Activated T-helper 17 cell treated with anti-CD3 and anti-CD28 coated beads, Interleukin-2, amount 50 U/mL, for 72 hours (primary cell): Measurements from ENCODE around the gene MLNR. TPM values are rescaled to one million over a fixed set of nuclear protein-coding genes. Genes with fewer than 3 reads are reported as not detected.

Experiments
- ATAC-seq: fragments of 150-1000 bp; cut with Tn5 transposase; replicated peaks from 2 replicates; pipeline ENCODE4 v1.10.0; 2021; ENCODE audit warnings: mild to moderate bottlenecking, moderate library complexity
- H3K27ac Mint-ChIP-seq: one replicate; pipeline ENCODE4 v1.8.0; 2022; ENCODE audit warnings: mixed read lengths
- H3K27me3 Mint-ChIP-seq: one replicate; pipeline ENCODE4 v1.8.0; 2022; ENCODE audit warnings: mixed read lengths
- H3K36me3 Mint-ChIP-seq: one replicate; pipeline ENCODE4 v1.8.0; 2022; ENCODE audit warnings: low read depth, mild to moderate bottlenecking, mixed read lengths
- H3K4me1 Mint-ChIP-seq: one replicate; pipeline ENCODE4 v1.8.0; 2022; ENCODE audit warnings: mixed read lengths
- H3K4me3 Mint-ChIP-seq: one replicate; pipeline ENCODE4 v1.8.0; 2022; ENCODE audit warnings: mild to moderate bottlenecking, mixed read lengths
- H3K9me3 Mint-ChIP-seq: one replicate; pipeline ENCODE4 v1.8.0; 2022; ENCODE audit warnings: mixed read lengths
- total RNA-seq, 2 donors: library from RNA; stranded (reverse); gene quantifications; one replicate each; pipeline ENCODE4 v1.2.3, GENCODE V29; 2022

The MLNR gene, protein sequence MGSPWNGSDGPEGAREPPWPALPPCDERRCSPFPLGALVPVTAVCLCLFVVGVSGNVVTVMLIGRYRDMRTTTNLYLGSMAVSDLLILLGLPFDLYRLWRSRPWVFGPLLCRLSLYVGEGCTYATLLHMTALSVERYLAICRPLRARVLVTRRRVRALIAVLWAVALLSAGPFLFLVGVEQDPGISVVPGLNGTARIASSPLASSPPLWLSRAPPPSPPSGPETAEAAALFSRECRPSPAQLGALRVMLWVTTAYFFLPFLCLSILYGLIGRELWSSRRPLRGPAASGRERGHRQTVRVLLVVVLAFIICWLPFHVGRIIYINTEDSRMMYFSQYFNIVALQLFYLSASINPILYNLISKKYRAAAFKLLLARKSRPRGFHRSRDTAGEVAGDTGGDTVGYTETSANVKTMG
- not detected for total RNA-seq

DNA sequence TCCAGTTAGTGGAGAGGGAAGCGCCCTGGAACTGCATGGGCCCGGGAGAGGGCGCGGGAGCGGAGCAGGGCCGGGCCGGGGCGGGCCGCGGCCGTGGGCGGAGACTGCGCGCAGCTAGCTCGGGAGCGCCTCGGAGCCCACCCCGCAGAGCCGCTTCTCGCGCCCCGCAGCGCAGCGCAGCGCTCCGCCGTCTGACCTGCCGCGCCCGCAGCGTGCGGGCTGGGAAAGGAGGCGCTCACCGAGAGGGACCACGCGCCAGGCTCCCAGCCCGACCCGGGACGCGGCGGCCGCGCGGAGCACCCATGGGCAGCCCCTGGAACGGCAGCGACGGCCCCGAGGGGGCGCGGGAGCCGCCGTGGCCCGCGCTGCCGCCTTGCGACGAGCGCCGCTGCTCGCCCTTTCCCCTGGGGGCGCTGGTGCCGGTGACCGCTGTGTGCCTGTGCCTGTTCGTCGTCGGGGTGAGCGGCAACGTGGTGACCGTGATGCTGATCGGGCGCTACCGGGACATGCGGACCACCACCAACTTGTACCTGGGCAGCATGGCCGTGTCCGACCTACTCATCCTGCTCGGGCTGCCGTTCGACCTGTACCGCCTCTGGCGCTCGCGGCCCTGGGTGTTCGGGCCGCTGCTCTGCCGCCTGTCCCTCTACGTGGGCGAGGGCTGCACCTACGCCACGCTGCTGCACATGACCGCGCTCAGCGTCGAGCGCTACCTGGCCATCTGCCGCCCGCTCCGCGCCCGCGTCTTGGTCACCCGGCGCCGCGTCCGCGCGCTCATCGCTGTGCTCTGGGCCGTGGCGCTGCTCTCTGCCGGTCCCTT is at the start of gene MLNR:
TSS of gene MLNR (plus strand) at position 303 of the 820 bp plus-strand sequence. CDS start at position 303, 0 bp downstream.
- peaks cover 50% of the 10 kb centered on the region for H3K27me3 Mint-ChIP-seq
- H3K4me1 Mint-ChIP-seq = peaks cover 9% of the 10 kb centered on the region
- H3K9me3 Mint-ChIP-seq = no peaks in the 10 kb centered on the region
- H3K4me3 Mint-ChIP-seq = peak within 1 kb of the TSS; percentile 72
- peaks cover 14% of the 10 kb centered on the region for H3K36me3 Mint-ChIP-seq
- peak; percentile 55 for ATAC-seq
- no peak within 1 kb of the TSS for H3K27ac Mint-ChIP-seq

DNA sequence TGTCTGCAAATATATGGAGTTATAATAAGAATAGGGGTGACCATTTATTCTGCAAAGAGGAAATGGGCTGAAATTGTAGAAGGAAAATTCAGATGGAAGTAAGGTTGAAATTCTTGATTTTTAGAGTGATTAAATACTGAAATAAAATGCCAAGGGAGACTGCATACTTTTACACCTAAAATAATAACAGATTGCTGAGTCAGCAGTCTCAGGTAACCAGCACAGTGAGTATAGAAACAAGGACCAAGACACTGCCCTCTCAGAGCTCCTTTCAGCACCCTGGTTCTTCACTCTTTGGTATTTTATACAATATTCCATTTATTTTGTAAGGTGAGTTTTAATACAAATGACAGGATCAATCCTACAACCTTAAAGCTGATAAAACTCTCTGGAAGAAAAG is 48.8 kb upstream of the MLNR start:
- ATAC-seq = no peak
- Mint-ChIP-seq H3K27ac (no peak overlapping the region), H3K4me1 (no peaks in the 10 kb centered on the region), H3K4me3 (no peak overlapping the region), H3K9me3 (no peaks in the 10 kb centered on the region), H3K27me3 (no peaks in the 10 kb centered on the region), H3K36me3 (peaks cover 89% of the 10 kb centered on the region)

DNA sequence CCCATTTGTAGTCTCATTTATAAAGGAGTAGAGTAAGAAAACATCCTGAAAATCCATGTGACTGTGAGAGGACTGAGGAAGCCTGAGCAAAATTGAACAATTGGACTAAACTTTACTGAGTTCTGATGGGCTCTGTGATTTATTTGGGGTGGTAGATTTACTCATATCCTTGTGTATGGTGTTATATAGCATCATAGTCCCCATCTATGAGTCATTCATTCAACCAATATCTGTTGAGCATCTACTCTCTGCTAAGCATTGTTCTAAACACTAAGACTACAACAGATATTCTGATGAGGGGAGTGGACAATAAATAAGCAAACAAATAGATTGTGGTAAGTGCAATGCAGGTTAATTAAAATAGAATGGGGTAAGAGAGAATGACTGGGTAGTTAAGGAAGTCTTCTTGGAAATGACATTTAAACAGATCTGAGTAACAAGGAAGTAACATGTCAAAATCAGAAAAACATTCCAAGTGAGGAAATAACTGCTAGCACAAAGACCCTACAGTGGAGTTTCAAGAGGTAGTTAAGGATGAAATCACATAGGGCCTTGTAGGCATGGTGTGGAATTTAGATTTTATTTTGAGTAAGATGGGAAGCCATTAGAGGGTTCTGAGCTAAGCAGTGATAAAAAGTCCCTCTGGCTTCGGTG is 36.3 kb upstream of the MLNR start:
- H3K9me3 Mint-ChIP-seq = no peaks in the 10 kb centered on the region
- no peaks in the 10 kb centered on the region for H3K27me3 Mint-ChIP-seq
- no peak overlapping the region for H3K4me3 Mint-ChIP-seq
- H3K4me1 Mint-ChIP-seq = no peaks in the 10 kb centered on the region
- H3K27ac Mint-ChIP-seq = no peak overlapping the region
- peaks cover 25% of the 10 kb centered on the region for H3K36me3 Mint-ChIP-seq
- ATAC-seq = peak; percentile 72

DNA sequence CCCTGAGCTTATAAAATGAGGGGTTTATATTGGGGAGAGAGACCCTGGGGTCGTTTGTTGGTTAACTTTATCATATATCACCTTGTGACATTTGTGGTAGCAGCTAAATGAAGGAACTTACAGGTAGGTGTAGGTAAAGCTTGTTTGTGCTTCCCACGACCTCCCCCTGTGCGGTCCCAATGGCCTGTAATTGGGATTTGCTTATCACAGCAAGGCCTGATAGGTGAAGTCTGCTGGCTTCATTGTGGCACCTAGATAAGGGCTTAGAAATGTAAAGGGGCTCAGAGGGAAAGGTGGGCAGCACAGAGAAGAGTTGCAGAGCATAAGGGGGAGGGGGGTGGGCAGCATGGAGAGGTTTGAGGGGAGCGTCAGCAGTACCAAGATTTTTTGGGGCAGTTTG is 35.5 kb upstream of the MLNR start:
- Mint-ChIP-seq H3K27me3 (no peaks in the 10 kb centered on the region), H3K4me3 (no peak overlapping the region), H3K36me3 (peaks cover 17% of the 10 kb centered on the region), H3K9me3 (no peaks in the 10 kb centered on the region), H3K4me1 (no peaks in the 10 kb centered on the region), H3K27ac (no peak overlapping the region)
- no peak for ATAC-seq

DNA sequence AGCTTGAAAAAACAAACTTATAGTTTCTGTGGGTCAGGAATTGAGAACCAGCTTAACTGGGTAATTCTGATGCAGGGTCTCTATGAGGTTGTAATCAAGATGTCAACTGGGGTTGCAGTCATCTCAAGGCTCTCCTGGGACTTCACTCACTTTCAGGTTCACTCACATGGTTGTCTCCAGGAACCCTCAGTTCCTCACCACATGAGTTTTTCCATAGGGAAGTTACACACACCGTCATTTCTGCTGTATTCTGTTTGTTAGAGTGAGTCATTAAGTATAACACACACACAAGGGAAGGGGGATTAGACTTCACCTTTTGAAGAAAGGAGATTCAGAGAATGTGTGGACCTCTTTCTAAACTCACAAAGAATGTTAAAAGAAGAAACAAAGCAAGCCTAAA is 34.9 kb upstream of the MLNR start:
- H3K36me3 Mint-ChIP-seq = peaks cover 11% of the 10 kb centered on the region
- H3K4me1 Mint-ChIP-seq = no peaks in the 10 kb centered on the region
- no peaks in the 10 kb centered on the region for H3K9me3 Mint-ChIP-seq
- ATAC-seq = peak; percentile 72
- H3K4me3 Mint-ChIP-seq = no peak overlapping the region
- H3K27ac Mint-ChIP-seq = no peak overlapping the region
- H3K27me3 Mint-ChIP-seq = no peaks in the 10 kb centered on the region

DNA sequence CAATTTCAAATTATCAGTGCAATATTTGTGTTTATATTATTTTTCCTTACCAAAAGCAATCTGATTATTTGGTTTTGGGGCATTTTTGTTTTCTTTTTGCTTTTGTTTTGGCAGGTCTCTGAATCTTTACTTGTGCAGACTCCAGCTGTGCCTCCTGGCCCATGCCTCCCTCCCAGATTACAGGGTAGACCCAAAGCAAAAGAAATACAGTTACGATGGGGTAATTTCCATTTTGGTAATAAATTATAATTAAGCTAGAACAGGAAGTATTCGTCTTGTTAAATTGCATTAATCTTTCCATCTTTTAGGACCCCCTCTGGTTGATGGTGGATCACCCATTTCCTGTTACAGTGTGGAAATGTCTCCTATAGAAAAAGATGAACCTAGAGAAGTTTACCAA is 29.2 kb upstream of the MLNR start:
- no peaks in the 10 kb centered on the region for H3K27me3 Mint-ChIP-seq
- H3K9me3 Mint-ChIP-seq = no peaks in the 10 kb centered on the region
- no peaks in the 10 kb centered on the region for H3K4me1 Mint-ChIP-seq
- H3K27ac Mint-ChIP-seq = no peak overlapping the region
- peaks cover 37% of the 10 kb centered on the region for H3K36me3 Mint-ChIP-seq
- ATAC-seq = no peak
- H3K4me3 Mint-ChIP-seq = no peak overlapping the region

DNA sequence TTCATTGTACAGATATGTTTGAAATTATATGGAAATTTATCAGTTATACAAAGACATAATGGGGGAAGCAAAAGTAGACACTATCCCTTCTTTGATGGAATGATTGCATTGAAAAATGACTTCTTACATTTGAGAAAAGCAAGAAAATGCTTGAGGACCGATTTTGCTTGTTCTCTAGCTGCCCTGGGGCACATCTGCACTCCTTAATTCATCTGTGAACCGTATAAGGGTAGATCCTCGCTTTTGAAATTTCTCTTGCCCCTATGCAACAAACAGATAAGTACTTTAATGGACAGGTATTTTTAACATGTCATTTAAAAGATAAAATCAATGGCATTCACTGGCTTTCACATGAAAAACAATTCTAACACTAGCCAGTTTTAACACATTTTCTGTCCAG is 13.5 kb upstream of the MLNR start:
- H3K36me3 Mint-ChIP-seq = peaks cover 84% of the 10 kb centered on the region
- no peak overlapping the region for H3K4me3 Mint-ChIP-seq
- no peaks in the 10 kb centered on the region for H3K4me1 Mint-ChIP-seq
- no peaks in the 10 kb centered on the region for H3K9me3 Mint-ChIP-seq
- no peak overlapping the region for H3K27ac Mint-ChIP-seq
- no peak for ATAC-seq
- H3K27me3 Mint-ChIP-seq = no peaks in the 10 kb centered on the region

DNA sequence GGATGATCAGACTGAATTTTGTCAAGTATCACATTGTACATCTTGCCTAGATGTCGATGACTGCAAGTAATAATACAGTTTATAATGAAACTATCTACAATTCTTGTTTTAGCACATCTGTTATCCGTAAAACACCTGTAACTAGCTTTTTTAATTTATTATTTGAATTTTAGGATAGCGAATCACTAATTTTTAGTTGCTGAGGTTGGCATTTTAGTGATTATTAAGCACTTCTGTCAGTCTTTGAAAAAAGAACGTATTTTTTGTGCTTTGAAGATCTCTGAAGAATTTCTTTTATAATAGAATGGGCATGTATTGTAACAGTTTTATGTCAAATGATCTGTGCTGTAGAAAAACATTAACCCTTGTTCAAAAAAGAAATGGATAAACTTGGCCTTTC is 11.5 kb upstream of the MLNR start:
- Mint-ChIP-seq H3K4me3 (no peak overlapping the region), H3K36me3 (peaks cover 66% of the 10 kb centered on the region), H3K27ac (no peak overlapping the region), H3K9me3 (no peaks in the 10 kb centered on the region), H3K4me1 (no peaks in the 10 kb centered on the region), H3K27me3 (no peaks in the 10 kb centered on the region)
- ATAC-seq = no peak

DNA sequence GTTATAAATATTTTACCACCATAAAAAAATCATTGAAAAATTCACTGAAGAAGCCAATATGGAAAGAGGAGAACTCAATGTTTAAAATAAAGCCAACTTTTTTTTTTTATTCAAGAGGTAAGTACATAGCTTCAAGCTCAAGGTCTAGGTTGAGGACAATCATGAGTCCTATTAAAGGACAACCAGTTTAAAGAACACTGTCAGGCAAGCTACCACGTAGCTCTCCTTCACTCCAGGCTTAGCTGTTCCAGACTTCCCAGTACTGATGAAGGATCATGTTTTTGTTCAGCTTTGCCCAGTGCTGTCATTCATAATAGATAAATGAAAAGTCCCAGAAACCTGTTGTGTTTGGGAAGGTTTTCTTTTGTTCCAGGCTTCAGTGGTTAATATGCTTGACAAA is 10.0 kb upstream of the MLNR start:
- no peaks in the 10 kb centered on the region for H3K27me3 Mint-ChIP-seq
- no peak overlapping the region for H3K4me3 Mint-ChIP-seq
- no peaks in the 10 kb centered on the region for H3K9me3 Mint-ChIP-seq
- H3K4me1 Mint-ChIP-seq = no peaks in the 10 kb centered on the region
- peaks cover 51% of the 10 kb centered on the region for H3K36me3 Mint-ChIP-seq
- no peak for ATAC-seq
- no peak overlapping the region for H3K27ac Mint-ChIP-seq

DNA sequence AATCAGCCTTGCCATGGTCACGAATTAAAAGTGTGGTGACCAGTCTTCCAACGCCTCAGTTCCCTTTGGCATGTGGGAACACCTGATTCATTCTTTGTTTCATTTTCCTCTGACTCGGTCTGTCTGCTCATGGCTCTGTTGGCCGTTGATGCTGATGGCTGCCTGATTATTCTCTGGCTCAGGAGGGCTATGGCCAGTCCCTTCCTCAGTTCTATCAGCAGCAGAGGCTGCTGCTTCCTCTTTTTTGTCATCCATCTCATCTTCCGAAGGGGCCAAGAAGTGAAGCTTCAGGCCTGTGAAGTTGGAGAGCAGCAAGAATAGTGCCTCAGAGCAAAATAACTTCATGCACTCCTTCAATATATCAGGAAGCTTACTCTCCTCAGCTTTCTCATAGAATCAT is 9.5 kb upstream of the MLNR start:
- no peaks in the 10 kb centered on the region for H3K9me3 Mint-ChIP-seq
- no peaks in the 10 kb centered on the region for H3K4me1 Mint-ChIP-seq
- H3K27ac Mint-ChIP-seq = no peak overlapping the region
- H3K36me3 Mint-ChIP-seq = peaks cover 45% of the 10 kb centered on the region
- no peak for ATAC-seq
- no peak overlapping the region for H3K4me3 Mint-ChIP-seq
- no peaks in the 10 kb centered on the region for H3K27me3 Mint-ChIP-seq

DNA sequence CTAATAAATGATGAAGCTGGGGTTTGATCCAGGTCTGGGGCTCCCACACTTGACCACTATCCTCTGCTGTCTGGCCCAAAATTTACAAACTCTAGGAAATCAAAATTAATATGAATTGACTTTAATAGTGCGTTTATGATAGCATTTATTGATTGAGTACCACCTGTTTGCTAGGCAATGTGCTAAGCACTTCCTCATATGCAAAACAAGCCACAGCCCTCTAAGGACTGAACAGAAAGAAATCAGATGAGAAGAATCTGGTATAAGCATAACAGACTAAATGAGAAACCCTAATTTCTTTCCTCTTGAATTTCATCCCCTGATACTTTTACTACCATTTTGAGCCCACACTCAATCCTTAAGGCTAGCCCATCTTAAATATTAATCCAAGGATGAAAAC is 6.6 kb upstream of the MLNR start:
- no peak for ATAC-seq
- Mint-ChIP-seq H3K27me3 (peaks cover 20% of the 10 kb centered on the region), H3K9me3 (no peaks in the 10 kb centered on the region), H3K4me3 (no peak overlapping the region), H3K27ac (peak overlapping the region; percentile 8), H3K36me3 (peaks cover 17% of the 10 kb centered on the region), H3K4me1 (peaks cover 9% of the 10 kb centered on the region)

DNA sequence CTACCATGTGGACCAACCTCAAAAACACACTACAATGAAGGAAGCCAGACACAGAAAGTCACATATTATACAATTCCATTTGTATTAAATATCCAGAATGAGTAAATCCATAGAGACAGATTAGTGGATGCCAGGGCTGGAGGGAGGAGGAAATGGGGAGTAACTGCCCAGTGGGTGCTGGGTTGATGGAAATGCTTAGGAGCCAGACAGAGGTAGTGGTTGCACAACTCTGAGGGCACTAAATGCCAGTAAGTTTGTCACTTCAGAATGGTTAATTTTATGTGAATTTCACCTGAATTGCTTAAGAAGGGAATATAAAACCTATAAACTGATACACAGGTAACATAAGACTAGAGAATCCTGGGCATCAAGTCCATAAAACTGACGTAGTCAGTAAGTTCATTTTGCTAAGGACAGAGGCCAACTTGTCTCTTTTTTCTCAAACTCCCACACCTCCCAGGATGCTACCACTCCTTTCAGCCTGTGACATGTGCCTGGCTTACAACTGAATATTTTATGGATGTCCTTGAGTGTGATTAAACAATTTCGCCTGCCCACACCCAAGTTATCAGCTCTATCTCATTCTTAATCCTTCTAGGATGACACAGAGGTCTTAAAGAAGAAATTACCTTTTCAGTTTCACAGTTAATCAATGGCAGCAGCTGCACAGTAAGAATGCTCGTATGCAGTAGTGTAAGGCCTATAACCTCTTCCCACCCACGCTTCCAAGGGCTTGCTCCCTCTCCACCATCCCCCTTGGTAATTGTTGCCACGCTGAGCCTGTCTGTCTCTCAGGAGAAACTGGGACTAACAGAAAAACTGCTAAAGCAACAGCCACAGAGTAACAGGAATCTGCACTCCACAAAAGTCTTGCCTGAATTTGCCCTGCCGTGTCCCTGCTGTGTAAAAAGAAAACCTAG is 5.9 kb upstream of the MLNR start:
- H3K4me3 Mint-ChIP-seq = peak overlapping the region; percentile 22
- peaks cover 27% of the 10 kb centered on the region for H3K27me3 Mint-ChIP-seq
- peak; percentile 9 for ATAC-seq
- peak overlapping the region; percentile 8 for H3K27ac Mint-ChIP-seq
- peaks cover 9% of the 10 kb centered on the region for H3K4me1 Mint-ChIP-seq
- peaks cover 14% of the 10 kb centered on the region for H3K36me3 Mint-ChIP-seq
- no peaks in the 10 kb centered on the region for H3K9me3 Mint-ChIP-seq

DNA sequence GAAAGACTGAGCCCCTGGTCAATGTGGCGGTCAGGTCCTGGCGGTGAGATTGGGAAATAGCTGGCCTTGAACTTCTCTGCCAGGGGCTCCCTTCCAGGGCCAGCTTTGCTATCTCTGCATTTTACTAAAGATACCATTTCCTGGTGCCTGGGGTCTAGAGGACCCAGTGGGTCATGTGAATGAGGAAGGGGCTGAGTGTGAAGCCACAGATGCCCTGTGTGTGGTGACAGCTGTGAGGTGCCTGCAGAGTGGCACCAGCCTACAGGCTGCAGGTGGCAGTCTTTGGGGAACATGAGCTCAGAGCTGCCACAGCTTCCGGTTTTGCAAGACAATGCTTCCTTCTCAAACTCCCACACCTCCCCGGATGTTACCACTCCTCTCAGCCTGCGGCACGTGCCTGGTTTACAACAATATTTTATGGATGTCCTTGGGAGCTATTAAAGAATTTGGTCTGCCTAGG is 5.2 kb upstream of the MLNR start:
- H3K36me3 Mint-ChIP-seq = peaks cover 11% of the 10 kb centered on the region
- peaks cover 9% of the 10 kb centered on the region for H3K4me1 Mint-ChIP-seq
- no peak overlapping the region for H3K27ac Mint-ChIP-seq
- ATAC-seq = peak; percentile 75
- peak overlapping the region; percentile 22 for H3K4me3 Mint-ChIP-seq
- H3K27me3 Mint-ChIP-seq = peaks cover 33% of the 10 kb centered on the region
- no peaks in the 10 kb centered on the region for H3K9me3 Mint-ChIP-seq

DNA sequence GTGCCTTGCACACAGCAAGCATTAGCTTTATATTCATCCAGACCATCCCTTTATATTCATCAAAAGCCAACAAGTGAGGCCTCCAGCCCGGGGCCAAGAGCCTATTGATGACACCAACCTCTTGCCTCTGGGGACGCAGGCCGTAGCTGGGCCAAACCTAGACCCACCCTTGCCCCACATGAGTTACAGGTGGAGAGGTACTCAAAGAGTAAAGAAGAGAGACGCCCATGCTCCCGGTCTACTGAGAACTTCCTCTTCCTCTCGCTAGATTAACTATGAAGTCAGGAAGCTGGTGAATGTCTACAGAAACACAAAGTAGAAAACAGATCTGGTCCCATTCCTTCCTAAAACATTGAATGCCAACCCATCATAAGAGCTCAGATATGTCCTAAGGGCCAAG is 3.8 kb upstream of the MLNR start:
- H3K27me3 Mint-ChIP-seq = peaks cover 36% of the 10 kb centered on the region
- H3K4me1 Mint-ChIP-seq = peaks cover 9% of the 10 kb centered on the region
- H3K36me3 Mint-ChIP-seq = peaks cover 12% of the 10 kb centered on the region
- ATAC-seq = no peak
- H3K27ac Mint-ChIP-seq = no peak overlapping the region
- no peaks in the 10 kb centered on the region for H3K9me3 Mint-ChIP-seq
- no peak overlapping the region for H3K4me3 Mint-ChIP-seq
